ENCODE data around the gene AKR1E2. TPM values are rescaled to one million over a fixed set of nuclear protein-coding genes. Genes with fewer than 3 reads are reported as not detected.

Gene AKR1E2
- total and polyA plus RNA-seq, 9 of the 15 experiments (the other 6 are each of a cell fraction or from before 2014, with no cell fraction given) = 4.2 to 16.6 (median 9.8) TPM

- peak; percentile 75 for TF ChIP-seq NEUROD1 (IDR thresholded peaks at IDR 0.05; ENCODE audit: borderline replicate concordance, low read depth, low read length, partially characterized antibody)
- TF ChIP-seq SREBF1 (IDR thresholded peaks at IDR 0.05; ENCODE audit: borderline replicate concordance, low read depth, low read length) = no peak
- no peak for TF ChIP-seq SLC30A9 (CRISPR knock-in tag; IDR thresholded peaks at IDR 0.05)
- TF ChIP-seq BCOR (IDR thresholded peaks at IDR 0.05) = peak; percentile 17; the same call in 1 of the 2 replicates
- TF ChIP-seq, protein P1, sequence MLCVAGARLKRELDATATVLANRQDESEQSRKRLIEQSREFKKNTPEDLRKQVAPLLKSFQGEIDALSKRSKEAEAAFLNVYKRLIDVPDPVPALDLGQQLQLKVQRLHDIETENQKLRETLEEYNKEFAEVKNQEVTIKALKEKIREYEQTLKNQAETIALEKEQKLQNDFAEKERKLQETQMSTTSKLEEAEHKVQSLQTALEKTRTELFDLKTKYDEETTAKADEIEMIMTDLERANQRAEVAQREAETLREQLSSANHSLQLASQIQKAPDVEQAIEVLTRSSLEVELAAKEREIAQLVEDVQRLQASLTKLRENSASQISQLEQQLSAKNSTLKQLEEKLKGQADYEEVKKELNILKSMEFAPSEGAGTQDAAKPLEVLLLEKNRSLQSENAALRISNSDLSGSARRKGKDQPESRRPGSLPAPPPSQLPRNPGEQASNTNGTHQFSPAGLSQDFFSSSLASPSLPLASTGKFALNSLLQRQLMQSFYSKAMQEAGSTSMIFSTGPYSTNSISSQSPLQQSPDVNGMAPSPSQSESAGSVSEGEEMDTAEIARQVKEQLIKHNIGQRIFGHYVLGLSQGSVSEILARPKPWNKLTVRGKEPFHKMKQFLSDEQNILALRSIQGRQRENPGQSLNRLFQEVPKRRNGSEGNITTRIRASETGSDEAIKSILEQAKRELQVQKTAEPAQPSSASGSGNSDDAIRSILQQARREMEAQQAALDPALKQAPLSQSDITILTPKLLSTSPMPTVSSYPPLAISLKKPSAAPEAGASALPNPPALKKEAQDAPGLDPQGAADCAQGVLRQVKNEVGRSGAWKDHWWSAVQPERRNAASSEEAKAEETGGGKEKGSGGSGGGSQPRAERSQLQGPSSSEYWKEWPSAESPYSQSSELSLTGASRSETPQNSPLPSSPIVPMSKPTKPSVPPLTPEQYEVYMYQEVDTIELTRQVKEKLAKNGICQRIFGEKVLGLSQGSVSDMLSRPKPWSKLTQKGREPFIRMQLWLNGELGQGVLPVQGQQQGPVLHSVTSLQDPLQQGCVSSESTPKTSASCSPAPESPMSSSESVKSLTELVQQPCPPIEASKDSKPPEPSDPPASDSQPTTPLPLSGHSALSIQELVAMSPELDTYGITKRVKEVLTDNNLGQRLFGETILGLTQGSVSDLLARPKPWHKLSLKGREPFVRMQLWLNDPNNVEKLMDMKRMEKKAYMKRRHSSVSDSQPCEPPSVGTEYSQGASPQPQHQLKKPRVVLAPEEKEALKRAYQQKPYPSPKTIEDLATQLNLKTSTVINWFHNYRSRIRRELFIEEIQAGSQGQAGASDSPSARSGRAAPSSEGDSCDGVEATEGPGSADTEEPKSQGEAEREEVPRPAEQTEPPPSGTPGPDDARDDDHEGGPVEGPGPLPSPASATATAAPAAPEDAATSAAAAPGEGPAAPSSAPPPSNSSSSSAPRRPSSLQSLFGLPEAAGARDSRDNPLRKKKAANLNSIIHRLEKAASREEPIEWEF (CRISPR knock-in tag; IDR thresholded peaks at IDR 0.05) = no peak
- TF ChIP-seq, protein P2, sequence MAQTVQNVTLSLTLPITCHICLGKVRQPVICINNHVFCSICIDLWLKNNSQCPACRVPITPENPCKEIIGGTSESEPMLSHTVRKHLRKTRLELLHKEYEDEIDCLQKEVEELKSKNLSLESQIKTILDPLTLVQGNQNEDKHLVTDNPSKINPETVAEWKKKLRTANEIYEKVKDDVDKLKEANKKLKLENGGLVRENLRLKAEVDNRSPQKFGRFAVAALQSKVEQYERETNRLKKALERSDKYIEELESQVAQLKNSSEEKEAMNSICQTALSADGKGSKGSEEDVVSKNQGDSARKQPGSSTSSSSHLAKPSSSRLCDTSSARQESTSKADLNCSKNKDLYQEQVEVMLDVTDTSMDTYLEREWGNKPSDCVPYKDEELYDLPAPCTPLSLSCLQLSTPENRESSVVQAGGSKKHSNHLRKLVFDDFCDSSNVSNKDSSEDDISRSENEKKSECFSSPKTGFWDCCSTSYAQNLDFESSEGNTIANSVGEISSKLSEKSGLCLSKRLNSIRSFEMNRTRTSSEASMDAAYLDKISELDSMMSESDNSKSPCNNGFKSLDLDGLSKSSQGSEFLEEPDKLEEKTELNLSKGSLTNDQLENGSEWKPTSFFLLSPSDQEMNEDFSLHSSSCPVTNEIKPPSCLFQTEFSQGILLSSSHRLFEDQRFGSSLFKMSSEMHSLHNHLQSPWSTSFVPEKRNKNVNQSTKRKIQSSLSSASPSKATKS (CRISPR knock-in tag; IDR thresholded peaks at IDR 0.05) = no peak
- TF ChIP-seq TOE1 (IDR thresholded peaks at IDR 0.05; ENCODE audit: borderline replicate concordance) = 0 out of 2 replicates have a peak, but pooled peaks have one; percentile 40
- TF ChIP-seq TOE1 (CRISPR knock-in tag; IDR thresholded peaks at IDR 0.05; ENCODE audit: borderline replicate concordance, low read depth) = no peak
- peak; percentile 24; the same call in 1 of the 2 replicates for TF ChIP-seq ZNF24 (IDR thresholded peaks at IDR 0.05)
- TF ChIP-seq FOXA3 (CRISPR knock-in tag; conservative IDR thresholded peaks at IDR 0.05 in 1 of 2, IDR thresholded peaks at IDR 0.05 in 1 of 2) = no peak
- peak; percentile 17; the same call in 1 of the 2 replicates for TF ChIP-seq HIVEP1 (CRISPR knock-in tag; IDR thresholded peaks at IDR 0.05)
- TF ChIP-seq MIER1 (IDR thresholded peaks at IDR 0.05; ENCODE audit: low read depth) = no peak
- TF ChIP-seq SP1 (CRISPR knock-in tag; IDR thresholded peaks at IDR 0.05) = peak; percentile 62; the same call in 1 of the 2 replicates
- 0 out of 2 replicates have a peak, but pooled peaks have one; percentile 28 for TF ChIP-seq TCF15 (CRISPR knock-in tag; IDR thresholded peaks at IDR 0.05)
- TF ChIP-seq KAT7 (CRISPR knock-in tag; IDR thresholded peaks at IDR 0.05; ENCODE audit: borderline replicate concordance) = no peak
- peak; percentile 97 for TF ChIP-seq SMARCE1 (IDR thresholded peaks at IDR 0.05)
- TF ChIP-seq BRF1 (IDR thresholded peaks at IDR 0.05; ENCODE audit: borderline replicate concordance, extremely low read depth, insufficient read length) = no peak
- TF ChIP-seq HEY1 (CRISPR knock-in tag; IDR thresholded peaks at IDR 0.05; ENCODE audit: borderline replicate concordance) = no peak
- TF ChIP-seq SMAD4 (CRISPR knock-in tag; conservative IDR thresholded peaks at IDR 0.05) = peak; percentile 88
- TF ChIP-seq ZNF41 (CRISPR knock-in tag; conservative IDR thresholded peaks at IDR 0.05) = peak; percentile 50; the same call in 1 of the 2 replicates
Measured at GRCh38 chr10:4848356-4849041, 22.5 kb downstream of the AKR1E2 start (continued).
